GM21717 (cell line): ENCODE results near the gene FSCN2.

Source experiments
- ATAC-seq: cut with Tn5 transposase; IDR thresholded peaks from one replicate; pipeline ENCODE4 v1.9.1; 2021; ENCODE audit warnings: mild to moderate bottlenecking, moderate library complexity; ENCODE audit not compliant: unreplicated experiment

Gene FSCN2

GRCh38 chr17:81511804-81512561 is 16.2 kb upstream of the FSCN2 start:
- no peak for ATAC-seq

GRCh38 chr17:81512562-81513371 is 15.4 kb upstream of the FSCN2 start, which contains the start of gene ACTG1:
ACTG1 (minus strand) TSS chr17:81512799; CDS start chr17:81512354, 445 bp downstream.
- ATAC-seq: no peak

- ATAC-seq: no peak
Observed at GRCh38 chr17:81513372-81513752, 14.8 kb upstream of the FSCN2 start.

- ATAC-seq: no peak
Observed at GRCh38 chr17:81513753-81514488, 14.3 kb upstream of the FSCN2 start.

GRCh38 chr17:81514489-81514738 is 13.8 kb upstream of the FSCN2 start:
- no peak for ATAC-seq

- ATAC-seq: peak; percentile 19
Observed at GRCh38 chr17:81514739-81515529, 13.2 kb upstream of the FSCN2 start.

GRCh38 chr17:81515530-81516041 is 12.6 kb upstream of the FSCN2 start:
- ATAC-seq: no peak

- ATAC-seq: no peak
Observed at GRCh38 chr17:81516439-81516838, 11.7 kb upstream of the FSCN2 start.

GRCh38 chr17:81517009-81517338 is 11.2 kb upstream of the FSCN2 start:
- ATAC-seq: no peak

- no peak for ATAC-seq
Observed at GRCh38 chr17:81517339-81518112, 10.7 kb upstream of the FSCN2 start.

GRCh38 chr17:81518113-81518784 is 9.9 kb upstream of the FSCN2 start:
- ATAC-seq: no peak

- no peak for ATAC-seq
Observed at GRCh38 chr17:81518785-81519283, 9.3 kb upstream of the FSCN2 start.

GRCh38 chr17:81519284-81520020 is 8.7 kb upstream of the FSCN2 start:
- no peak for ATAC-seq

- no peak for ATAC-seq
Observed at GRCh38 chr17:81520021-81520901, 7.9 kb upstream of the FSCN2 start.

- ATAC-seq: no peak
Observed at GRCh38 chr17:81522491-81523401, 5.4 kb upstream of the FSCN2 start.

- no peak for ATAC-seq
Observed at GRCh38 chr17:81523402-81524038, 4.7 kb upstream of the FSCN2 start.
